Measurements from ENCODE around the gene SLC43A2.
A peak's percentile ranks its signal among the peaks of the same experiment; 100 is the strongest.

The SLC43A2 gene

GRCh38 chr17:1573932-1574696 lies 54.5 kb downstream of the SLC43A2 start (continued):
- TF ChIP-seq ZNF654 (tag by site-specific recombination; IDR thresholded peaks at IDR 0.05; ENCODE audit: low read depth): peak; percentile 55
- TF ChIP-seq ZNF560 (tag by site-specific recombination; IDR thresholded peaks at IDR 0.05; ENCODE audit: borderline replicate concordance): no peak
- TF ChIP-seq ZNF580 (tag by site-specific recombination; IDR thresholded peaks at IDR 0.05): no peak
- no peak for TF ChIP-seq TRIM28 (IDR thresholded peaks at IDR 0.05; ENCODE audit: borderline replicate concordance, low read length)
- TF ChIP-seq ZEB2 (tag by site-specific recombination; IDR thresholded peaks at IDR 0.05): 0 out of 2 replicates have a peak, but pooled peaks have one; percentile 17
- TF ChIP-seq ZSCAN30 (tag by site-specific recombination; IDR thresholded peaks at IDR 0.05): peak; percentile 73
- no peak for TF ChIP-seq ZNF837 (tag by site-specific recombination; IDR thresholded peaks at IDR 0.05)
- TF ChIP-seq HOXC10 (CRISPR knock-in tag; IDR thresholded peaks at IDR 0.05): no peak
- TF ChIP-seq GLI4 (tag by site-specific recombination; IDR thresholded peaks at IDR 0.05): no peak
- no peak for TF ChIP-seq ZNF223 (tag by site-specific recombination; IDR thresholded peaks at IDR 0.05)
- no peak for TF ChIP-seq ZNF645 (tag by site-specific recombination; IDR thresholded peaks at IDR 0.05)
- TF ChIP-seq ZNF677 (tag by site-specific recombination; IDR thresholded peaks at IDR 0.05): 0 out of 2 replicates have a peak, but pooled peaks have one; percentile 18
- peak; percentile 74; the same call in 1 of the 2 replicates for TF ChIP-seq ZBTB6 (tag by site-specific recombination; IDR thresholded peaks at IDR 0.05)
- peak; percentile 85 for TF ChIP-seq EGR2 (tag by site-specific recombination; IDR thresholded peaks at IDR 0.05; ENCODE audit: low read depth)
- TF ChIP-seq ZBTB20 (tag by site-specific recombination; IDR thresholded peaks at IDR 0.05): no peak
- no peak for TF ChIP-seq KLF1 (tag by site-specific recombination; IDR thresholded peaks at IDR 0.05)
- no peak for TF ChIP-seq ZNF571 (tag by site-specific recombination; IDR thresholded peaks at IDR 0.05)
- 0 out of 2 replicates have a peak, but pooled peaks have one; percentile 55 for TF ChIP-seq HIC1 (tag by site-specific recombination; IDR thresholded peaks at IDR 0.05)
- TF ChIP-seq ZNF341 (tag by site-specific recombination; IDR thresholded peaks at IDR 0.05; ENCODE audit: low read depth): peak; percentile 22; the same call in 1 of the 2 replicates
- TF ChIP-seq ZIC2 (tag by site-specific recombination; IDR thresholded peaks at IDR 0.05): peak; percentile 22; the same call in 1 of the 2 replicates
- peak; percentile 98 for TF ChIP-seq CTCF (tag by site-specific recombination; IDR thresholded peaks at IDR 0.05)
- TF ChIP-seq ZNF24 (tag by site-specific recombination; IDR thresholded peaks at IDR 0.05): no peak
- TF ChIP-seq GLIS1 (tag by site-specific recombination; IDR thresholded peaks at IDR 0.05): peak; percentile 43; the same call in 1 of the 2 replicates
- TF ChIP-seq PATZ1 (tag by site-specific recombination; IDR thresholded peaks at IDR 0.05): peak; percentile 91
- no peak for TF ChIP-seq ZSCAN16 (tag by site-specific recombination; IDR thresholded peaks at IDR 0.05)
- TF ChIP-seq ZNF791 (tag by site-specific recombination; IDR thresholded peaks at IDR 0.05): no peak
- peak; percentile 25; the same call in 1 of the 2 replicates for TF ChIP-seq ZNF629 (tag by site-specific recombination; IDR thresholded peaks at IDR 0.05)
- TF ChIP-seq ZNF639 (tag by site-specific recombination; IDR thresholded peaks at IDR 0.05): no peak
- TF ChIP-seq ZNF248 (tag by site-specific recombination; IDR thresholded peaks at IDR 0.05): no peak
- TF ChIP-seq SP7 (tag by site-specific recombination; IDR thresholded peaks at IDR 0.05): peak; percentile 52; the same call in 1 of the 2 replicates
- no peak for TF ChIP-seq ZNF266 (tag by site-specific recombination; IDR thresholded peaks at IDR 0.05; ENCODE audit: low read depth)
